SU-DHL-6 (cell line): Measurements from ENCODE around the gene WASF3.

Experiments used
- EZH2phosphoT487 ChIP-seq: fragments of 200-600 bp; sonication (generic), shearing (Covaris generic); conservative IDR thresholded peaks from 2 replicates; pipeline ENCODE4 v1.6.1; 2018; ENCODE audit warnings: mild to moderate bottlenecking, antibody characterized with exemption, low read length, moderate library complexity, mixed read lengths
- TF ChIP-seq, protein P1 (sequence below): fragments of 200-600 bp; sonication (generic); IDR thresholded peaks from one replicate; pipeline ENCODE4 v1.5.1; 2017; ENCODE audit warnings: antibody characterized with exemption, mild to moderate bottlenecking, low read length, moderate library complexity; ENCODE audit not compliant: insufficient read depth, poor library complexity, severe bottlenecking

DNA sequence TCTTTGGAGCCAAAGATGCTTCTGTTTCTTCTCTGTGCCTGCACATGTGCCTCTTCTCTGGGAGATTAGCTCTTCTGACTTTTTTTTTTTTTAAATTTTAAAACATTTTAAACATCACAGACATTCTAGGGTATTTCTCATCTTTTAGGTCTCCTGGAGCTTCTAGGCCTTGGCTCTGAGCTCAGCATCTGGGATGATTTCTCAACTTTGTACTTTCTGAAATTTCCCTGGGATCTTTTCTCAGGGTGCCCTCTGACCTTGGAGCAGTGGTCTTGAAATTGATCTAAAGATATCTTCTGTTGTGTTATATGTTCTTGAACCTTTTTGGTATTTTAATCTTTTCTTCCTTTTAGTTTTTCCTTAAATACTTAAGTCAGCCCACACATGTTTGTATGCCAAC, 6.2 kb downstream of the WASF3 start:
- no peak for TF ChIP-seq EZH2phosphoT487
- TF ChIP-seq, protein P1, sequence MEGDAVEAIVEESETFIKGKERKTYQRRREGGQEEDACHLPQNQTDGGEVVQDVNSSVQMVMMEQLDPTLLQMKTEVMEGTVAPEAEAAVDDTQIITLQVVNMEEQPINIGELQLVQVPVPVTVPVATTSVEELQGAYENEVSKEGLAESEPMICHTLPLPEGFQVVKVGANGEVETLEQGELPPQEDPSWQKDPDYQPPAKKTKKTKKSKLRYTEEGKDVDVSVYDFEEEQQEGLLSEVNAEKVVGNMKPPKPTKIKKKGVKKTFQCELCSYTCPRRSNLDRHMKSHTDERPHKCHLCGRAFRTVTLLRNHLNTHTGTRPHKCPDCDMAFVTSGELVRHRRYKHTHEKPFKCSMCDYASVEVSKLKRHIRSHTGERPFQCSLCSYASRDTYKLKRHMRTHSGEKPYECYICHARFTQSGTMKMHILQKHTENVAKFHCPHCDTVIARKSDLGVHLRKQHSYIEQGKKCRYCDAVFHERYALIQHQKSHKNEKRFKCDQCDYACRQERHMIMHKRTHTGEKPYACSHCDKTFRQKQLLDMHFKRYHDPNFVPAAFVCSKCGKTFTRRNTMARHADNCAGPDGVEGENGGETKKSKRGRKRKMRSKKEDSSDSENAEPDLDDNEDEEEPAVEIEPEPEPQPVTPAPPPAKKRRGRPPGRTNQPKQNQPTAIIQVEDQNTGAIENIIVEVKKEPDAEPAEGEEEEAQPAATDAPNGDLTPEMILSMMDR: no peak
